K562 (cell line): ENCODE data around the gene KCTD15. TPM values are rescaled to one million over a fixed set of nuclear protein-coding genes. Genes with fewer than 3 reads are reported as not detected.
A peak's percentile ranks its signal among the peaks of the same experiment; 100 is the strongest.

Source experiments
- ARID2 ChIP-seq: fragments of 450-650 bp; IDR thresholded peaks from 2 replicates; pipeline ENCODE4 v1.6.1; 2017; ENCODE audit warnings: antibody characterized with exemption, mild to moderate bottlenecking
- CBX1 ChIP-seq: sonication (generic); IDR thresholded peaks from 2 replicates; pipeline ENCODE4 v1.6.1; 2016; ENCODE audit warnings: antibody characterized with exemption, low read depth, mild to moderate bottlenecking
- CTCF ChIP-seq, 3 experiments: IDR thresholded peaks in 2 of 3; conservative IDR thresholded peaks in 1 of 3; 2 replicates each; pipeline ENCODE4 v1.5.1; 2011 to 2012; ENCODE audit warnings: low read length in 3 of 3, mild to moderate bottlenecking in 3 of 3, control low read depth in 2 of 3, improper control_type of control experiment in 1 of 3, inconsistent platforms in 1 of 3, low read depth in 1 of 3, mixed read lengths in 1 of 3, moderate library complexity in 1 of 3; ENCODE audit not compliant: insufficient read depth in 2 of 3
- ILK ChIP-seq: fragments of 450-650 bp; IDR thresholded peaks from 2 replicates; pipeline ENCODE4 v1.6.1; 2016; ENCODE audit warnings: missing genetic modification characterization, low read depth, mild to moderate bottlenecking, missing compliant biosample characterization, moderate library complexity, borderline replicate concordance
- L3MBTL2 ChIP-seq: fragments of 450-650 bp; IDR thresholded peaks from 2 replicates; pipeline ENCODE4 v1.6.1; 2016; ENCODE audit warnings: mild to moderate bottlenecking, moderate library complexity
- SIN3B ChIP-seq: fragments of 450-650 bp; IDR thresholded peaks from 2 replicates; pipeline ENCODE4 v1.6.1; 2017; ENCODE audit warnings: low read depth, mild to moderate bottlenecking, moderate library complexity
- SMC3 ChIP-seq: conservative IDR thresholded peaks from 2 replicates; pipeline ENCODE4 v1.6.1; 2011; ENCODE audit warnings: low read depth, low read length, improper control_type of control experiment; ENCODE audit not compliant: insufficient read depth
- YY1 ChIP-seq, 3 experiments: IDR thresholded peaks; 2 replicates each; pipeline ENCODE4 v1.6.1; 2011; ENCODE audit warnings: low read length in 2 of 3, mild to moderate bottlenecking in 2 of 3, moderate library complexity in 2 of 3, borderline replicate concordance in 1 of 3, control low read depth in 1 of 3, low read depth in 1 of 3; ENCODE audit not compliant: insufficient read depth in 3 of 3, insufficient replicate concordance in 2 of 3, control insufficient read depth in 1 of 3, insufficient read length in 1 of 3; ENCODE audit errors: extremely low read depth in 1 of 3
- polyA plus RNA-seq, 8 experiments: library from polyadenylated mRNA; depleted of rRNA in 4 of 8; stranded (reverse) in 5 of 8; unstranded in 3 of 8; fragments of >200 nt; fragmentation: Nextera tagmentation in 2 of 8; fragmentation: Illumina TruSeq in 1 of 8; extraction: Ambion mirVana in 2 of 8; extraction: Trizol in 1 of 8; gene quantifications; 2 replicates each; pipeline versions ENCODE4 v1.2.1 to v1.2.3, GENCODE V29; 2011 to 2014; ENCODE audit warnings: inconsistent platforms in 1 of 8, missing spikeins in 1 of 8
- total RNA-seq, 7 experiments: library from RNA; depleted of rRNA in 6 of 7; stranded (reverse); fragments of >200 nt in 6 of 7; fragmentation: Illumina TruSeq in 2 of 7; extraction: Trizol in 2 of 7; gene quantifications; 2 replicates each; pipeline versions ENCODE4 v1.2.1 to v1.2.3, GENCODE V29; 2011 to 2021; ENCODE audit warnings: low replicate concordance in 1 of 7

Gene KCTD15
- total and polyA plus RNA-seq, 9 of the 15 experiments (the other 6 are each of a cell fraction or from before 2014, with no cell fraction given), result 1.7 to 49.0 (median 11.8) TPM

GRCh38 chr19:33778089-33778791, 18.4 kb upstream of the KCTD15 start (continued):
- TF ChIP-seq CTCF (IDR thresholded peaks at IDR 0.05 in 2 of 3, conservative IDR thresholded peaks at IDR 0.05 in 1 of 3; ENCODE audit: insufficient read depth in 2 of 3, low read depth in 1 of 3, low read length in 3 of 3) (peak; percentile 100), SMC3 (peak; percentile 100), CBX1 (peak; percentile 25; the same call in 1 of the 2 replicates), L3MBTL2 (peak; percentile 23; the same call in 1 of the 2 replicates), ARID2 (peak; percentile 93), ILK (tag) (no peak), SIN3B (0 out of 2 replicates have a peak, but pooled peaks have one; percentile 52), YY1 (IDR thresholded peaks at IDR 0.05; ENCODE audit: borderline replicate concordance in 1 of 3, control insufficient read depth in 1 of 3, extremely low read depth in 1 of 3, insufficient read depth in 3 of 3, insufficient read length in 1 of 3, insufficient replicate concordance in 2 of 3, low read depth in 1 of 3, low read length in 2 of 3) (peak in 2 of 3 experiments; percentile 33 to 60)
- TF ChIP-seq, all 486 proteins: peak for 62
